Suprapubic skin (tissue), 4 donors: ENCODE measurements around the gene PRRT4. TPM values are rescaled to one million over a fixed set of nuclear protein-coding genes. Genes with fewer than 3 reads are reported as not detected.

Experiments used
- DNase-seq, 2 donors: peaks; one replicate each; pipeline ENCODE4 v3.0.0-alpha.2; 2019; ENCODE audit warnings: low spot score in 2 of 2
- H3K27ac ChIP-seq: fragments of 200-600 bp; sonication (generic); one replicate; pipeline ENCODE4 v1.5.1; 2019
- H3K27me3 ChIP-seq: fragments of 200-600 bp; sonication (generic); one replicate; pipeline ENCODE4 v1.5.1; 2019
- H3K36me3 ChIP-seq: fragments of 200-600 bp; sonication (generic); one replicate; pipeline ENCODE4 v1.5.1; 2019
- H3K4me1 ChIP-seq: fragments of 200-600 bp; sonication (generic); one replicate; pipeline ENCODE4 v1.5.1; 2019
- H3K4me3 ChIP-seq: fragments of 200-600 bp; sonication (generic); one replicate; pipeline ENCODE4 v1.5.1; 2019; ENCODE audit warnings: mild to moderate bottlenecking
- H3K9me3 ChIP-seq: fragments of 200-600 bp; sonication (generic); one replicate; pipeline ENCODE4 v1.5.1; 2019
- EP300 ChIP-seq: sonication (generic); formaldehyde crosslinking; IDR thresholded peaks from one replicate; pipeline ENCODE4 v1.6.1; 2017; ENCODE audit warnings: antibody characterized with exemption
- POLR2A ChIP-seq, 2 donors: fragments of 450-650 bp; IDR thresholded peaks; one replicate each; pipeline ENCODE4 v1.6.1; 2017; ENCODE audit warnings: antibody characterized with exemption in 2 of 2, mild to moderate bottlenecking in 2 of 2, moderate library complexity in 2 of 2
- POLR2AphosphoS5 ChIP-seq, 3 donors: sonication (generic); formaldehyde crosslinking; IDR thresholded peaks; one replicate each; pipeline ENCODE4 v1.6.1; 2017; ENCODE audit warnings: antibody characterized with exemption in 3 of 3
- WGBS: methylation state at CpG from one replicate; pipeline ENCODE4 v1.1.5; 2018; 5-methylcytosine and 5-hydroxymethylcytosine counted together
- total RNA-seq, 4 donors: library from RNA; depleted of rRNA; stranded (reverse); fragments of >200 nt; gene quantifications; one replicate each; pipeline ENCODE4 v1.1.0, GENCODE V29; 2016
- TF ChIP-seq, protein P1 (sequence below), 2 donors: fragments of 200-600 bp in 1 of 2; fragments of 450-650 bp in 1 of 2; sonication (generic) in 1 of 2; IDR thresholded peaks; one replicate each; pipeline ENCODE4 v1.5.1; 2016 to 2019; ENCODE audit warnings: antibody characterized with exemption in 2 of 2, mild to moderate bottlenecking in 1 of 2, moderate library complexity in 1 of 2

Gene PRRT4
- total RNA-seq, 4 donors from 2014 or later: 1.4 to 13.0 (median 6.4) TPM

DNA sequence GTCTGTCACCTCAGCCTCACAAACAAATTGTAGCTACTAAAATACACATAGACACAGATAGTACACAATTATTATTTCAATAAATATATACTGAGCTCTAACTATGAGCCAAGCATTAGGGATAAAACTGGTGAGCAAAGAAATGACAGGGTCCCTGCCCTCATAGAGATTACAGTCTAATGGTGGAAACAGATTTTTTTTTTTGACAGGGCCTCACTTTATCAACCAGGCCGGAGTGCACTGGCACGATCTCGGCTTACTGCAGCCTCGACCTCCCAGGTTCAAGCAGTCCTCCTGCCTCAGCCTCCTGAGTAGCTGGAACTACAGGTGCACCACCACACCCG is 17.1 kb downstream of the PRRT4 start:
- peaks cover 27% of the 10 kb centered on the region for H3K4me1 ChIP-seq
- WGBS: 87% methylated on average over 5 of the region's 5 CpGs
- no peak overlapping the region for H3K4me3 ChIP-seq
- H3K36me3 ChIP-seq: peaks cover 5% of the 10 kb centered on the region
- TF ChIP-seq EP300 (no peak), POLR2AphosphoS5 (IDR thresholded peaks at IDR 0.05) (no peak), POLR2A (IDR thresholded peaks at IDR 0.05) (no peak)
- TF ChIP-seq, protein P1, sequence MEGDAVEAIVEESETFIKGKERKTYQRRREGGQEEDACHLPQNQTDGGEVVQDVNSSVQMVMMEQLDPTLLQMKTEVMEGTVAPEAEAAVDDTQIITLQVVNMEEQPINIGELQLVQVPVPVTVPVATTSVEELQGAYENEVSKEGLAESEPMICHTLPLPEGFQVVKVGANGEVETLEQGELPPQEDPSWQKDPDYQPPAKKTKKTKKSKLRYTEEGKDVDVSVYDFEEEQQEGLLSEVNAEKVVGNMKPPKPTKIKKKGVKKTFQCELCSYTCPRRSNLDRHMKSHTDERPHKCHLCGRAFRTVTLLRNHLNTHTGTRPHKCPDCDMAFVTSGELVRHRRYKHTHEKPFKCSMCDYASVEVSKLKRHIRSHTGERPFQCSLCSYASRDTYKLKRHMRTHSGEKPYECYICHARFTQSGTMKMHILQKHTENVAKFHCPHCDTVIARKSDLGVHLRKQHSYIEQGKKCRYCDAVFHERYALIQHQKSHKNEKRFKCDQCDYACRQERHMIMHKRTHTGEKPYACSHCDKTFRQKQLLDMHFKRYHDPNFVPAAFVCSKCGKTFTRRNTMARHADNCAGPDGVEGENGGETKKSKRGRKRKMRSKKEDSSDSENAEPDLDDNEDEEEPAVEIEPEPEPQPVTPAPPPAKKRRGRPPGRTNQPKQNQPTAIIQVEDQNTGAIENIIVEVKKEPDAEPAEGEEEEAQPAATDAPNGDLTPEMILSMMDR (IDR thresholded peaks at IDR 0.05): no peak
- no peaks in the 10 kb centered on the region for H3K27me3 ChIP-seq
- no peak for DNase-seq
- H3K27ac ChIP-seq: no peak overlapping the region
- no peaks in the 10 kb centered on the region for H3K9me3 ChIP-seq

DNA sequence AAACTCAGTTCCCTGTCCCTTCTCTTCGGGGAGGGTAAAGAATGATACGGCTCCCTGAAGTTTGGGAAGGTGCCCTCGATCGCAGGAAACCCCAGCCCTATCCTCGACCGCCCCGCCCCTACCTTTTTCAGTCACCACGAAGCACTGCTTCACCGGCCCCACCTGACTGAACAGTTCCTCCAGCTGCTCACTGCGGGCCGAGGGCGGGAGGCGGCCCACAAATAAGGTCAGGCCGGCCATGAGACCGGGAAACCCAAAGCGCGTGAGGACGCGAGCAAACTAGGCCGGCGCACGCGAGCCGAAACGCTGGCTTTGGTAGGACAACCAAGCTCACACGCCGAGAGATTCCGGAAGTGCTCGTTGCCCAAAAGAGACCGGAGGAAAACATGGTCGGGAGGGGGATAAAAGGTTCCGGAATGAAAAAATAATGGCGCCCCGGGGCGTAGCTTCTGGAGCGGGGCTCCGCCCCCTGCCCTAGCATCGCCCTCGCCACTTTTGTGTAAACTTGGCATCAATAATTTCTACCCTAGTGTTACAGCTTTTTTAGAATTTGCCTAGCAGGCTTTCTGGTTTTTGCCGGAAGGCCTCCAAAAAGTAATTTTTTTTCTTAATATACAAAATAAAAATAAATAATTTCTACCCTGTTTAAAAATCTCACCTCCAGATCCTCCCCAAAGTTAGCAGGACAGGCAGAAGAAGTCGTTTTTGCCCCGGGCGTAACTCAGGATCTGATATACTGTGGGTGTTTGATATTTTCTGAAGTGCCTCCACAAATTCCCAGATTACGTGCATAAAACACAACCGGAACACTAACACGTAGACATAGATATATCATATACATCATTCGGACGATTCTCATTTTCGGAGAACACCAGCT is 17.7 kb downstream of the PRRT4 start, which contains the start of gene RBM28:
Gene RBM28, minus strand, starts transcription at position 355 of the 877 bp plus-strand sequence. Its CDS starts 115 bp downstream, at position 240.
- Histone ChIP-seq H3K9me3 (no peaks in the 10 kb centered on the region), H3K36me3 (peaks cover 10% of the 10 kb centered on the region), H3K27me3 (no peaks in the 10 kb centered on the region), H3K27ac (peak within 1 kb of the TSS; percentile 82), H3K4me1 (peaks cover 23% of the 10 kb centered on the region), H3K4me3 (peak within 1 kb of the TSS; percentile 83)
- peak; percentile 93 for DNase-seq
- 11% methylated on average over 49 of the region's 49 CpGs for WGBS
- TF ChIP-seq POLR2A (IDR thresholded peaks at IDR 0.05): peak in 1 of 2 donors; percentile 29
- TF ChIP-seq, protein P1 (IDR thresholded peaks at IDR 0.05): no peak
- TF ChIP-seq POLR2AphosphoS5 (IDR thresholded peaks at IDR 0.05): peak in 2 of 3 donors; percentile 41 to 94

- DNase-seq: no peak
- WGBS: 87% methylated on average over 6 of the region's 6 CpGs
- Histone ChIP-seq H3K4me1 (peaks cover 23% of the 10 kb centered on the region), H3K36me3 (peaks cover 29% of the 10 kb centered on the region), H3K27me3 (no peaks in the 10 kb centered on the region), H3K27ac (no peak overlapping the region), H3K4me3 (no peak overlapping the region), H3K9me3 (no peaks in the 10 kb centered on the region)
- TF ChIP-seq EP300: no peak
- TF ChIP-seq, protein P1 (IDR thresholded peaks at IDR 0.05): no peak
- TF ChIP-seq POLR2A (IDR thresholded peaks at IDR 0.05): no peak
- TF ChIP-seq POLR2AphosphoS5 (IDR thresholded peaks at IDR 0.05): no peak
These were observed 19.8 kb downstream of the PRRT4 start for GRCh38 chr7:128341733-128342132.

DNA sequence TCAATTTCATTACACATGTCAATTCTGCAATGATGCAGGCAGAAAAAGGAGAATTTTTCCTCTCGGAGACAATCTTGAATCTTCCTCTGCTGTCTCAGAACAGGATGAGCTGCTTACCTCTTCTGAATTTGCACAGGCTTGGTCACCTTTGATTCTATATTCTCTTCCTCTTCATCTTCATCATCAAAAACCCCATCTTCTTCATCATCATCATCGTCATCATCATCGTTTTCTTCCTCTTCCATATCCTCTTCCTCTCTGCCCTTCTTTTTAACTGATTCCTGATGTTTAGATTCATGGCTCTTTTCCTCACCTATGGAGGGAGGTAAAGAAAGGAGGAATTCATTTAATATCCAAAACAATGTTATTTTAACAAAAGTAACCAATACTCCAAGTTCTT is 25.8 kb downstream of the PRRT4 start:
- no peaks in the 10 kb centered on the region for H3K27me3 ChIP-seq
- H3K27ac ChIP-seq: no peak overlapping the region
- 89% methylated on average over 3 of the region's 3 CpGs for WGBS
- no peak for TF ChIP-seq EP300
- TF ChIP-seq POLR2AphosphoS5 (IDR thresholded peaks at IDR 0.05): no peak
- TF ChIP-seq, protein P1 (IDR thresholded peaks at IDR 0.05): no peak
- no peak for TF ChIP-seq POLR2A (IDR thresholded peaks at IDR 0.05)
- no peaks in the 10 kb centered on the region for H3K4me1 ChIP-seq
- H3K4me3 ChIP-seq: no peak overlapping the region
- peaks cover 84% of the 10 kb centered on the region for H3K36me3 ChIP-seq
- no peaks in the 10 kb centered on the region for H3K9me3 ChIP-seq
- DNase-seq: no peak

DNA sequence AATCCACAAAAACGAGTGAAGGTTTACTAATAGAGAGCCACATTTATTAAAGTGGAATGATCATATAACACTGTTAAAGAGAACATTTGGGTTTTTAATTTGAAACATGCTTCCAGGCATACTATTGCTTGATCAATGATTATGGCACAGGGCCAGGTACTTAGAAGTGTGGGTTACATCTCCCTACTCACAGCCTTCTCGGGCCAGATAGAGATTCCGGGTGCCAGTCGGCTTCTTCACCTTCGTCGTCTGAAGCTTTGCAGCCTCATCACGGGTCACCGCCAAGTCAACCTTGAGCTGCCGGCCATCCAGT is 37.2 kb downstream of the PRRT4 start:
- no peaks in the 10 kb centered on the region for H3K9me3 ChIP-seq
- TF ChIP-seq, protein P1 (IDR thresholded peaks at IDR 0.05): no peak
- TF ChIP-seq POLR2AphosphoS5 (IDR thresholded peaks at IDR 0.05) (no peak), EP300 (no peak), POLR2A (IDR thresholded peaks at IDR 0.05) (no peak)
- no peaks in the 10 kb centered on the region for H3K27me3 ChIP-seq
- DNase-seq: no peak
- H3K36me3 ChIP-seq: peaks cover 100% of the 10 kb centered on the region
- 88% methylated on average over 9 of the region's 9 CpGs for WGBS
- H3K27ac ChIP-seq: no peak overlapping the region
- H3K4me3 ChIP-seq: no peak overlapping the region
- no peaks in the 10 kb centered on the region for H3K4me1 ChIP-seq
